HUES64 (cell line): ENCODE data around the gene GSTA5. TPM values are rescaled to one million over a fixed set of nuclear protein-coding genes. Genes with fewer than 3 reads are reported as not detected.

ENCODE experiments used
- H3K27ac ChIP-seq: 2 replicates; pipeline ENCODE4 v1.7.0; 2013; ENCODE audit warnings: low read depth, low read length, inconsistent platforms
- H3K27me3 ChIP-seq: 2 replicates; pipeline ENCODE4 v1.6.1; 2013; ENCODE audit warnings: mild to moderate bottlenecking, low read length; ENCODE audit not compliant: insufficient read depth
- H3K36me3 ChIP-seq: 2 replicates; pipeline ENCODE4 v1.6.1; 2013; ENCODE audit warnings: mild to moderate bottlenecking, low read length; ENCODE audit not compliant: insufficient read depth
- H3K4me1 ChIP-seq: 2 replicates; pipeline ENCODE4 v1.6.1; 2013; ENCODE audit warnings: mild to moderate bottlenecking, low read length, moderate library complexity; ENCODE audit not compliant: insufficient read depth
- H3K4me3 ChIP-seq: 2 replicates; pipeline ENCODE4 v1.5.1; 2013; ENCODE audit warnings: mild to moderate bottlenecking, low read length, moderate library complexity
- H3K9ac ChIP-seq: 2 replicates; pipeline ENCODE4 v1.6.1; 2013; ENCODE audit warnings: mild to moderate bottlenecking, low read depth, low read length
- H3K9me3 ChIP-seq: 2 replicates; pipeline ENCODE4 v1.6.1; 2013; ENCODE audit warnings: low read depth, low read length; ENCODE audit not compliant: insufficient read depth
- WGBS: fragments of 150-250, 120-280 bp; methylation state at CpG from one replicate; pipeline ENCODE4 v1.1.7; 2013; ENCODE audit warnings: missing lambda C conversion rate; 5-methylcytosine and 5-hydroxymethylcytosine counted together
- polyA plus RNA-seq, 2 experiments: library from polyadenylated mRNA; stranded (reverse); fragments of 50-300 nt; gene quantifications; one replicate each; pipeline ENCODE4 v1.2.3, GENCODE V29; 2013

Gene GSTA5
- not detected for polyA plus RNA-seq (2013, experiment 1 of 2)
- polyA plus RNA-seq (2013, experiment 2 of 2), result not detected

DNA sequence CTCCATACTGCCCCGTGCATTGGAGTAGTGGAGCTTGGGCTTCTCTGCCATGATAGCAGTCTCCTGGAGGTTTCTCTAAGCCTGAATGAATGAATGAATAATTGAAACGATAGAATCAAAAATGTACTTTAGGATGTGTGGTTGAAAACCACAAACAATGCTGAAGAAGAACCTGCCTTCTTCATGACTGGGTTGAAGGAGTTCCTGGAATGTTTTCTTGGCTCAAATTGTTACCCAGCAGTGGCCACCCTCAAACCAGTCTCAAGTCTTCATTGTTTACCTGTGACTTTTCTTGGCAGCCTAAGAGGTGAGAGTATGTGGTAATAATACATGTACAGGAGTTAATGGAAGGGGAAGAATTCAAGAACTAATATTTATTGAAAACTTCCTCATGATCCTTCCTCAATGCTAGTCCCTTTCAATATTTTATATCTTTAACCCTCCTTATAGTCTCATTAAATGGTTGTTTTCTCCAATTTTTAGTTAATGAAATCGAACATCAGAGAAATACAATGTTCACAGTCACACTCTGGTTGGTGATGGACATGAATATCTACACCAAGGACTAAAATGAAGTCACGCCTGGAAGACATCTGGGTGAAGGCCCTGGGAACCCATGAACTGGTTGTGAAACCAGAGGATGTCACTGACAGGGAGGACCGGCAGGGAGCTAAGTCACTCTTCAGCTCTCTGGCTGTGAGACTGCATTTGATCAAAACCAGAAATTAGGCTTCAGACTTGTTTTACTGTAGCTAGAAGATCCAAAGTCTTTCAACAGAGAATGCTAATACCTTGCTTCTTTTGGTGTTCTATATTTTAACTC lies at the start of gene GSTA5:
Gene GSTA5, minus strand, starts transcription at position 51 of the 823 bp plus-strand sequence.
- Histone ChIP-seq H3K4me1 (no peaks in the 10 kb centered on the region), H3K27me3 (no peaks in the 10 kb centered on the region), H3K9ac (no peak within 1 kb of the TSS), H3K9me3 (no peaks in the 10 kb centered on the region), H3K36me3 (no peaks in the 10 kb centered on the region), H3K27ac (no peak within 1 kb of the TSS), H3K4me3 (no peak within 1 kb of the TSS)
- WGBS, result 92% methylated on average over 5 of the region's 5 CpGs

DNA sequence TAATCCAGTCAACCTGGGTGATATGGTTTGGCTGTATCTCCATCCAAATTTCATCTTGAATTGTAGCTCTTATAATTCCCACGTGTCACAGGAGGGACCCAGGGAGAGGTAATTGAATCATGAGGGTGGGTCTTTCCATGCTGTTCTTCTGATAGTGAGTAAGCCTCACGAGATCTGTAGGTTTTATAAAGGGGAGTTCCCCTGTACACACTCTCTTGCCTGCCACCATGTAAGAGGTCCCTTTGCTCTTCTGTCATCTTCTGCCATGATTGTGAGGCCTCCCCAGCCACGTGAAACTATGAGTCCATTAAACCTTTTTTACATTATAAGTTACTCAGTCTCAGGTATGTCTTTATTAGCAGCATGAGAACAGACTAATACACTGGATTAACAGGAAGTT lies 49.4 kb upstream of the GSTA5 start:
- Histone ChIP-seq H3K27ac (no peak overlapping the region), H3K27me3 (no peaks in the 10 kb centered on the region), H3K9me3 (no peaks in the 10 kb centered on the region), H3K4me3 (no peak overlapping the region), H3K36me3 (no peaks in the 10 kb centered on the region), H3K4me1 (no peaks in the 10 kb centered on the region), H3K9ac (no peak overlapping the region)
- WGBS, result 83% methylated on average over 3 of the region's 3 CpGs

DNA sequence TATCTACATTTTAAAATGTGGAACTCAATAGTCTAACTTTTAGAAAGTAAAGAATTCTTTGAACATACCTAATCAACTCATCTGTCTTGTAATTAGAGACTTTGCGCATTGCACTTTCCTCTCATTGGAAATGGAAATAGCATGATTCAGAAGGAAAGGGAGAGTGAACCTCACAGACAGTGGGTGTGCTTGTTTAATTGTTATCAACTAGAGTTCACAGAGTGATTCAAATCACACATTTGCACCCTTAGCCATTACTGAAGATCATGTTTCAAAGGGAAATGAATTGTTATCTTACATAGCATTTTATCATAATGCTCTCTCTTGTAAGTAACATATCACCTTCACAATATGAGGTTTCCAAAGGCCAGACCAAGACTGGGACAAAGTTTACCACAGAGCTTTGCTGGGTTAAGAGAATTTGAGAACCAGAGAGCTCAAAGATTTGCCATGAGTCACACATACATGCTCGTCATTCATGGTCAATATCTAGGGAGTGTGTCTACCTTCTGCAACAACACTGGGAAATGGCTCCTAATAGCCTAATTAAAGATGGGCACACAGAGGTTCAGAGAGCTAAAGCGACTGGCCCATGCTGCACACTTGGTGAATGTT lies 47.4 kb upstream of the GSTA5 start:
- H3K27ac ChIP-seq, result no peak overlapping the region
- H3K9me3 ChIP-seq, result no peaks in the 10 kb centered on the region
- H3K36me3 ChIP-seq, result no peaks in the 10 kb centered on the region
- no peaks in the 10 kb centered on the region for H3K4me1 ChIP-seq
- H3K27me3 ChIP-seq, result no peaks in the 10 kb centered on the region
- H3K9ac ChIP-seq, result no peak overlapping the region
- H3K4me3 ChIP-seq, result no peak overlapping the region
- WGBS, result 96% methylated on average over 3 of the region's 3 CpGs

GRCh38 chr6:52881996-52882841 lies 41.6 kb upstream of the GSTA5 start:
- Histone ChIP-seq H3K4me3 (peak overlapping the region; percentile 57), H3K27me3 (no peaks in the 10 kb centered on the region), H3K4me1 (no peaks in the 10 kb centered on the region), H3K9ac (peak overlapping the region; percentile 62; the same call in 1 of the 2 replicates), H3K9me3 (no peaks in the 10 kb centered on the region), H3K27ac (no peak overlapping the region), H3K36me3 (no peaks in the 10 kb centered on the region)
- 29% methylated on average over 13 of the region's 18 CpGs for WGBS

GRCh38 chr6:52881662-52881995 lies 41.0 kb upstream of the GSTA5 start:
- H3K9ac ChIP-seq, result no peak overlapping the region
- no peak overlapping the region for H3K27ac ChIP-seq
- no peaks in the 10 kb centered on the region for H3K36me3 ChIP-seq
- no peaks in the 10 kb centered on the region for H3K4me1 ChIP-seq
- no peaks in the 10 kb centered on the region for H3K27me3 ChIP-seq
- 90% methylated on average over 4 of the region's 4 CpGs for WGBS
- no peaks in the 10 kb centered on the region for H3K9me3 ChIP-seq
- peak overlapping the region; percentile 57; the same call in 1 of the 2 replicates for H3K4me3 ChIP-seq

GRCh38 chr6:52877786-52878185 lies 37.2 kb upstream of the GSTA5 start:
- WGBS, result 96% methylated on average over 2 of the region's 2 CpGs
- Histone ChIP-seq H3K27me3 (no peaks in the 10 kb centered on the region), H3K27ac (no peak overlapping the region), H3K9ac (no peak overlapping the region), H3K9me3 (no peaks in the 10 kb centered on the region), H3K4me3 (no peak overlapping the region), H3K36me3 (no peaks in the 10 kb centered on the region), H3K4me1 (no peaks in the 10 kb centered on the region)

DNA sequence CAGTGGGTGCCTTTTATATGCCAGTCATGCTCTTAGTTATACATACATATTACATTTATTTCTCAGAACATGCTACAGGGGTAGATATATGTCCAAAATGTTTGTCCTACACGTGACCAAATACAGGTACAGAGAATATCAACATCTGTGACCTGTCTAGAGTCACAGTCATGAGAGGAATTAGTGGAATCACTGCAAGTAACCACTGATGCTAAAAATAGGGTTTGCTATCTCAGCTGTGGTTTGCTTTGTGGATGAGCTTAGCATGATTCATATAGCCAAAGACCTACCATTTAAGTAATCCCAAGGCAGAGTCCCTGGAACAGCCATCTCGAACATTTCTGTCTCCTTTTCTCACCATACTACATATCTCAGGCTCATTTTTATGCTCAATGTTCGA lies 36.6 kb upstream of the GSTA5 start:
- no peaks in the 10 kb centered on the region for H3K36me3 ChIP-seq
- 88% methylated on average over 2 of the region's 3 CpGs for WGBS
- no peak overlapping the region for H3K27ac ChIP-seq
- H3K9me3 ChIP-seq, result no peaks in the 10 kb centered on the region
- H3K4me3 ChIP-seq, result no peak overlapping the region
- H3K9ac ChIP-seq, result no peak overlapping the region
- no peaks in the 10 kb centered on the region for H3K27me3 ChIP-seq
- H3K4me1 ChIP-seq, result no peaks in the 10 kb centered on the region

- Histone ChIP-seq H3K4me3 (no peak overlapping the region), H3K27me3 (no peaks in the 10 kb centered on the region), H3K27ac (no peak overlapping the region), H3K36me3 (no peaks in the 10 kb centered on the region), H3K9me3 (no peaks in the 10 kb centered on the region), H3K9ac (no peak overlapping the region), H3K4me1 (no peaks in the 10 kb centered on the region)
- 93% methylated on average over 7 of the region's 7 CpGs for WGBS
Observed at GRCh38 chr6:52876056-52876787, 35.6 kb upstream of the GSTA5 start.

GRCh38 chr6:52872031-52872430 lies 31.4 kb upstream of the GSTA5 start:
- H3K4me3 ChIP-seq, result no peak overlapping the region
- no peak overlapping the region for H3K9ac ChIP-seq
- H3K4me1 ChIP-seq, result peaks cover 7% of the 10 kb centered on the region; the same call in 1 of the 2 replicates
- no peaks in the 10 kb centered on the region for H3K9me3 ChIP-seq
- 88% methylated on average over 4 of the region's 4 CpGs for WGBS
- no peaks in the 10 kb centered on the region for H3K27me3 ChIP-seq
- H3K36me3 ChIP-seq, result no peaks in the 10 kb centered on the region
- no peak overlapping the region for H3K27ac ChIP-seq

DNA sequence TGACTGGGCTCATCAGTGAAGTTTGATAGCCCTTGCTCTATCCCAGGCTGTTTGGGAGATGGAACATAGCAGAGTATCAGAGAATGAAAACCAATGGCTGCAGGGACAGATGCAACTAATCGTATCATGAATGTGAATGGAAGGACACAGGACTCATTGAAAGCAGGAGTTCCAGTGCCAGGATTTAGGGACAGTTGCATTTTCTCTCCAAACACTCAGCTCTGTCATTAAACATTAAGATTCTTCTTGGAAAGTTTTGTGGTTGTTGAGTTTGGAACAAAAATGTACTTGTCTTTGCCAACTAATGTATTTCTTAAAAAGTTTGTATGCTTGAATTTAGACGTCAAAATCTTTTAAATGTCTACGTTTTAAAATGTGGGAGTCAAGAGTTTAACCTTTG lies 31.0 kb upstream of the GSTA5 start:
- Histone ChIP-seq H3K9ac (no peak overlapping the region), H3K36me3 (no peaks in the 10 kb centered on the region), H3K27ac (no peak overlapping the region), H3K4me3 (no peak overlapping the region), H3K27me3 (no peaks in the 10 kb centered on the region), H3K4me1 (peaks cover 7% of the 10 kb centered on the region; the same call in 1 of the 2 replicates), H3K9me3 (no peaks in the 10 kb centered on the region)
- WGBS, result 97% methylated on average over 3 of the region's 3 CpGs
